Stomach smooth muscle (tissue), 2 donors: ENCODE results near the gene TINAGL1.

Experiments used
- H3K27ac ChIP-seq: one replicate; pipeline ENCODE4 v1.7.0; 2013; ENCODE audit warnings: mild to moderate bottlenecking, low read length, inconsistent platforms
- H3K27me3 ChIP-seq, 2 donors: one replicate each; pipeline ENCODE4 v1.7.0; 2013; ENCODE audit warnings: low read length in 2 of 2; ENCODE audit not compliant: insufficient read depth in 2 of 2, control insufficient read depth in 1 of 2
- H3K36me3 ChIP-seq, 2 donors: one replicate each; pipeline ENCODE4 v1.7.0; 2013; ENCODE audit warnings: low read length in 2 of 2; ENCODE audit not compliant: control insufficient read depth in 2 of 2, insufficient read depth in 2 of 2
- H3K4me1 ChIP-seq: one replicate; pipeline ENCODE4 v1.7.0; 2013; ENCODE audit warnings: low read length; ENCODE audit not compliant: control insufficient read depth, insufficient read depth
- H3K4me3 ChIP-seq, 2 donors: one replicate each; pipeline ENCODE4 v1.7.0; 2013; ENCODE audit warnings: low read length in 2 of 2
- H3K9ac ChIP-seq, 2 donors: one replicate each; pipeline ENCODE4 v1.7.0; 2013; ENCODE audit warnings: low read length in 2 of 2, mild to moderate bottlenecking in 1 of 2
- H3K9me3 ChIP-seq, 2 donors: one replicate each; pipeline ENCODE4 v1.7.0; 2013; ENCODE audit warnings: low read length in 2 of 2; ENCODE audit not compliant: control insufficient read depth in 2 of 2
- donor health status: healthy.
- donor health status: Pancreatic carcinoma.

The TINAGL1 gene

GRCh38 chr1:31577515-31578192, 1.3 kb downstream of the TINAGL1 start:
- H3K9me3 ChIP-seq, result no peaks in the 10 kb centered on the region
- H3K4me1 ChIP-seq, result peaks cover 77% of the 10 kb centered on the region
- H3K27ac ChIP-seq, result peak overlapping the region; percentile 96
- H3K4me3 ChIP-seq, result peak overlapping the region; percentile 75 to 93
- H3K27me3 ChIP-seq, result no peaks in the 10 kb centered on the region
- H3K36me3 ChIP-seq, result peaks cover 0 to 2% of the 10 kb centered on the region in 2 donors
- peak overlapping the region; percentile 99 for H3K9ac ChIP-seq

- Histone ChIP-seq H3K9me3 (no peaks in the 10 kb centered on the region), H3K27me3 (no peaks in the 10 kb centered on the region), H3K9ac (peak overlapping the region; percentile 73 to 84), H3K36me3 (peaks cover 8 to 10% of the 10 kb centered on the region in 2 donors), H3K4me3 (peak overlapping the region; percentile 49 to 69), H3K4me1 (peaks cover 78% of the 10 kb centered on the region), H3K27ac (peak overlapping the region; percentile 99)
These were observed 3.1 kb downstream of the TINAGL1 start for GRCh38 chr1:31579374-31579773.

- H3K27me3 ChIP-seq, result no peaks in the 10 kb centered on the region
- peak overlapping the region; percentile 99 for H3K27ac ChIP-seq
- peaks cover 83% of the 10 kb centered on the region for H3K4me1 ChIP-seq
- peak overlapping the region; percentile 73 to 92 for H3K9ac ChIP-seq
- H3K4me3 ChIP-seq, result peak overlapping the region; percentile 49 to 69
- no peaks in the 10 kb centered on the region for H3K9me3 ChIP-seq
- peaks cover 14 to 18% of the 10 kb centered on the region in 2 donors for H3K36me3 ChIP-seq
These were observed 4.2 kb downstream of the TINAGL1 start for GRCh38 chr1:31580513-31580870.

GRCh38 chr1:31580891-31581603, 4.7 kb downstream of the TINAGL1 start:
- no peaks in the 10 kb centered on the region for H3K9me3 ChIP-seq
- peaks cover 81% of the 10 kb centered on the region for H3K4me1 ChIP-seq
- H3K9ac ChIP-seq, result peak overlapping the region; percentile 73 to 92
- H3K4me3 ChIP-seq, result peak overlapping the region; percentile 40 to 69
- H3K36me3 ChIP-seq, result peaks cover 17 to 23% of the 10 kb centered on the region in 2 donors
- H3K27ac ChIP-seq, result peak overlapping the region; percentile 99
- H3K27me3 ChIP-seq, result no peaks in the 10 kb centered on the region

GRCh38 chr1:31581821-31582810, 5.8 kb downstream of the TINAGL1 start:
- no peaks in the 10 kb centered on the region for H3K27me3 ChIP-seq
- H3K4me3 ChIP-seq, result peak overlapping the region in 1 of 2 donors; percentile 69
- no peaks in the 10 kb centered on the region for H3K9me3 ChIP-seq
- peaks cover 21 to 24% of the 10 kb centered on the region in 2 donors for H3K36me3 ChIP-seq
- peak overlapping the region; percentile 73 to 92 for H3K9ac ChIP-seq
- peak overlapping the region; percentile 99 for H3K27ac ChIP-seq
- peaks cover 88% of the 10 kb centered on the region for H3K4me1 ChIP-seq

- Histone ChIP-seq H3K4me1 (peaks cover 90% of the 10 kb centered on the region), H3K9me3 (no peaks in the 10 kb centered on the region), H3K4me3 (peak overlapping the region; percentile 13 to 55), H3K36me3 (peaks cover 21 to 24% of the 10 kb centered on the region in 2 donors), H3K27me3 (no peaks in the 10 kb centered on the region), H3K27ac (peak overlapping the region; percentile 99), H3K9ac (peak overlapping the region; percentile 50 to 75)
These were observed 7.0 kb downstream of the TINAGL1 start for GRCh38 chr1:31583082-31583994.

GRCh38 chr1:31583995-31584868, 7.9 kb downstream of the TINAGL1 start:
- H3K4me3 ChIP-seq, result peak overlapping the region; percentile 13 to 55
- no peaks in the 10 kb centered on the region for H3K27me3 ChIP-seq
- H3K36me3 ChIP-seq, result peaks cover 21 to 22% of the 10 kb centered on the region in 2 donors
- peaks cover 96% of the 10 kb centered on the region for H3K4me1 ChIP-seq
- H3K9ac ChIP-seq, result peak overlapping the region; percentile 50 to 75
- no peaks in the 10 kb centered on the region for H3K9me3 ChIP-seq
- H3K27ac ChIP-seq, result peak overlapping the region; percentile 99

GRCh38 chr1:31584869-31585735, 8.8 kb downstream of the TINAGL1 start:
- H3K36me3 ChIP-seq, result peaks cover 21 to 22% of the 10 kb centered on the region in 2 donors
- H3K9me3 ChIP-seq, result no peaks in the 10 kb centered on the region
- H3K27ac ChIP-seq, result peak overlapping the region; percentile 99
- peak overlapping the region in 1 of 2 donors; percentile 49 for H3K4me3 ChIP-seq
- peak overlapping the region; percentile 50 to 75 for H3K9ac ChIP-seq
- no peaks in the 10 kb centered on the region for H3K27me3 ChIP-seq
- H3K4me1 ChIP-seq, result peaks cover 90% of the 10 kb centered on the region
